LNCaP clone FGC (cell line): ENCODE measurements around the gene XPO6.

Experiments
- DNase-seq: peaks from one replicate; pipeline ENCODE4 v3.0.0-alpha.2; 2011; ENCODE audit warnings: low read depth
- H3K4me3 ChIP-seq: 2 replicates; pipeline ENCODE4 v1.5.1; 2011; ENCODE audit warnings: mild to moderate bottlenecking, low read depth, low read length, control low read depth
- TF ChIP-seq, protein P1 (sequence below): IDR thresholded peaks from 2 replicates; pipeline ENCODE4 v1.5.1; 2012; ENCODE audit warnings: mild to moderate bottlenecking; ENCODE audit not compliant: control insufficient read depth, insufficient read depth; ENCODE audit errors: extremely low read depth

XPO6 gene

DNA sequence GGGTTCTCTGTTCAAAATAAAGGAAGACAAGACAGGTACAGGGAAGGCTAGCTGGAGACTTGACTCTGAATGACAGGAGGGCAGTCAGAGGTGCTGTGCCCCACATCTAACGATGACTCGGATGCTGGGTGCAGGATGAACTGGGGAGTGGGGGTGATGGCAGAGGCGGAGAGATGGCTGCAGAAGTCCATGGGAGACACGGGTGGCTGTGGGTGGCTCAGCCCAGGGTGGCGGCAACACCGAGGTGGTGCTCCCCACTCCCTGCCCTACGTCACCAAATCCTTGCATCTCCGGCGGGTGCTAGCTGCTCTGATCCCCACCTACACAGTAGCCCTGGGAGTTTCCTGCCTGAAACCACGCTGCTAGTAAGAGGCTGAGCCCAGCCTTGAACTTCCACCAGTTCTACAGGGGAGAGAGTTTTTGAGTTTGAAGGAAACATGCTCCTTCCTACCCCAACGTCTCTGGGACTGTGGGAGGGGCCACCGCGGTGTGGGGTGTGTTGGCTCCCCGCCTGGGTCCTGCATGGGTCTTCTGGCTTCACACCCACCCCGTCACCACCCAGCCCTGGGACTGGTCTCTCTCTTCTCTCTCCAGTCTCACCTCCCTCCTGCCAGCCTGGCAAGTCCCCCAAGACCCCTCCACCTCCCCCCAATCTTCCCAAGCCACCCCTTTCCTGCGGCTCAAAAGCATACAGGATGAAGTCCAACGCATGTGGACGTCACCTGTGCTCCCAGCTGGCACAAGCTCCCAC lies 152.8 kb downstream of the XPO6 start:
- no peak overlapping the region for H3K4me3 ChIP-seq
- TF ChIP-seq, protein P1, sequence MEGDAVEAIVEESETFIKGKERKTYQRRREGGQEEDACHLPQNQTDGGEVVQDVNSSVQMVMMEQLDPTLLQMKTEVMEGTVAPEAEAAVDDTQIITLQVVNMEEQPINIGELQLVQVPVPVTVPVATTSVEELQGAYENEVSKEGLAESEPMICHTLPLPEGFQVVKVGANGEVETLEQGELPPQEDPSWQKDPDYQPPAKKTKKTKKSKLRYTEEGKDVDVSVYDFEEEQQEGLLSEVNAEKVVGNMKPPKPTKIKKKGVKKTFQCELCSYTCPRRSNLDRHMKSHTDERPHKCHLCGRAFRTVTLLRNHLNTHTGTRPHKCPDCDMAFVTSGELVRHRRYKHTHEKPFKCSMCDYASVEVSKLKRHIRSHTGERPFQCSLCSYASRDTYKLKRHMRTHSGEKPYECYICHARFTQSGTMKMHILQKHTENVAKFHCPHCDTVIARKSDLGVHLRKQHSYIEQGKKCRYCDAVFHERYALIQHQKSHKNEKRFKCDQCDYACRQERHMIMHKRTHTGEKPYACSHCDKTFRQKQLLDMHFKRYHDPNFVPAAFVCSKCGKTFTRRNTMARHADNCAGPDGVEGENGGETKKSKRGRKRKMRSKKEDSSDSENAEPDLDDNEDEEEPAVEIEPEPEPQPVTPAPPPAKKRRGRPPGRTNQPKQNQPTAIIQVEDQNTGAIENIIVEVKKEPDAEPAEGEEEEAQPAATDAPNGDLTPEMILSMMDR, result no peak

DNA sequence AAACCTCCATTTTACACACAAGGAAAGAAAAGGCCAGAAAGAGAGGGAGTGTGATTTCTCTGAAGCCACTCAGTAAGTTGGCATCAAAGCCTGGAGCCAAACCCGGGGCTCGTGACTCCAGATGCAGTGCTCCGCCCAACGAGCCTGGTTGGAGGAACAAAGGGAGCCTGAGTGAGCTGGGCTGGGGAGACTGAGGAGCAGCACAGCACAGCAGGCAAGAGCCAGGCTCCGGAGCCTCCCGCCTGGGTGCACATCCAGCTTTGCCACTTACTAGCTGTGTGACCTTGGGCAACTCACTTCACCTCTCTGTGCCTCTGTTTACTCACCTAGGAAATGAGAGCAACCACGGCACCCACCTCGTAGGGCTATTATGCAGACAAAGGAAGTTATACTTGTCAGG lies 153.8 kb downstream of the XPO6 start:
- TF ChIP-seq, protein P1, result no peak
- H3K4me3 ChIP-seq, result no peak overlapping the region
- DNase-seq, result no peak

More for the DNA sequence above, 152.8 kb downstream of the XPO6 start:
- no peak for DNase-seq

DNA sequence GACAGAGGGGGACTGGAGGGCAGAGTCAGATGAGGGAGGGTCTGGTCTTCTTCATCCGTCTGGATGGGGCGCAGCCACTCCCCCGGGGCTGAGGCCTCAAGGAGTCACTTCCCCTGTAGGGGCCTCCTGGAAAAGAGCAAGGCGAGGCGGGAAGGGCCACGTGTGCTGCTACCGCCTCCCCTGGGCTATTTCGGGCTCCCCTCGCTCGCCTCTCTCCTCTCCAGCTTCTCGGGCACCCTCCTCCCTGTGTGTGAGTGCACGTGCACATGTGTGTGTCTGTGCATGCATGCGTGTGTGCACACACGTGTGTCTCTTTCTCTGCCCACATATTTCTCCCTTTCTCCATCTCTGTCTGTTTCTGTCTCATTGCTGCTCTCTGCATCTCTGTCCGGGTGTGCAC lies 158.3 kb downstream of the XPO6 start:
- TF ChIP-seq, protein P1, result no peak
- no peak overlapping the region for H3K4me3 ChIP-seq
- no peak for DNase-seq

DNA sequence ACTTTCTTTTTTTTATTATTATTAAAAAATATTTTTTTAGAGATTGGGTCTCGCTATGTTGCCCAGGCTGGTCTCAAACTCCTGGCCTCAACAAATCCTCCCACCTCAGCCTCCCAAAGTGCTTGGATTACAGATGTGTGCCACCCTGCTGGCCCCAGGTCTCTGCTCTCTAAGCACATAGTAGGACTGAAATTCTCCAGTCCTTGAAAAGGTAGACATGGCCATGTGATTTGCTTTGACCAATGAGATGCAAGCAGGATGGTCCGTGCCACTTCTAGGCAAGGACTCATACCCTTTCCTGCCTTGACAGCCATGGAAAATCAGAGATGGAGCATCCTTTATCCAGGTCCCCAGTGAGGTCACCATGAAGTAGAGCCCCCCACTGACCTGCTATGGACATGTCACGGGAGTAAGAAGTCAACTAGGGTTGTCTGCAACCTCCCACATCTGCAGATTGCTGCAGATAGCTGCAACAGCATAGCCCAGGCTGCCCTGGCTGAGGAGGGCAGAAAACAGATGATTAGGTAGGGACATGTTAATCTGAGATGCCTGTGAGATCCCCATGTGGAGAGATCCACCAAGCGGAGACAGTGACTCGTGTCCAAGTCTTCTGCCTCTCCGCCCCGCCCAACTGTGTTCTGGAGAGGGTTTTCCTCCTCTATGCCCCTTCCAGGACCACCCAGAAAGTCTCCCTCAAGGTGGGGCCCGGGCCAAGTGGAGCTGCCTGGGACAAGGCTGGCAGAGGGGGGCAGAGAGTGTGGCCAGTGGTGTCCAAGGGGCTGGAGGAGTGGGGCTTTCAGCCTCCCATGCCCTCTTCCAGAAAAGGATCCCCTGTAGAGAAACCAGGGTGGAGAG lies 159.3 kb downstream of the XPO6 start:
- DNase-seq, result no peak
- H3K4me3 ChIP-seq, result no peak overlapping the region
- TF ChIP-seq, protein P1, result no peak

DNA sequence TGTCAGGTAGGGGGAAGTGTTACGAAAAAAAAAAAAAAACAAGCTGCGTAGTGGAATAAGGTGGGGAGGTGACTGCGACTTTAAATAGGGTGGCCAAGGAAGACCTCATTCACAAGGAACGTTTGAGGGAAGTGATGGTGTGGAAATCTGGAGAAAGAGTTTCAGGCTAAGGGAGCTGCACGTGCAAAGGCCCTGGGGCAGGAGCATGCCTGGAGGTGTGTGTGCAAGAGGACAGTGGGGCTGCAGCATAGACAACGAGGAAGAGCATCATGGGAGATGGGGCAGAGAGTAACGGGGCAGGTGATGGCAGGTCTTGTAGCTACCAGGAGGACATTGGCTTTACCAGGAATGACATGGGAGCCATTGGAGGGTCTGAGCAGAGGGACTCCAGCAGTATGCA lies 160.3 kb downstream of the XPO6 start:
- no peak overlapping the region for H3K4me3 ChIP-seq
- no peak for DNase-seq
- TF ChIP-seq, protein P1, result no peak
